Adrenal gland (tissue), 12 donors: ENCODE results near the gene LCN10. TPM values are rescaled to one million over a fixed set of nuclear protein-coding genes. Genes with fewer than 3 reads are reported as not detected.
A peak's percentile ranks its signal among the peaks of the same experiment; 100 is the strongest.

ENCODE experiments used
- DNase-seq, 7 donors: peaks; one replicate each; pipeline ENCODE4 v3.0.0-alpha.2; 2019 to 2020
- H3K27ac ChIP-seq, 5 donors: fragments of 200-600 bp; sonication (generic) in 4 of 5; 1 replicate in 3 of 5; 2 replicates in 2 of 5; pipeline versions ENCODE4 v1.5.1 to v1.8.0; 2016 to 2020; ENCODE audit warnings: mild to moderate bottlenecking in 1 of 5
- H3K27me3 ChIP-seq: fragments of 200-600 bp; 2 replicates; pipeline ENCODE4 v1.8.0; 2021
- H3K36me3 ChIP-seq, 2 donors: fragments of 200-600 bp; replicated peaks in 1 of 2; 1 replicate in 1 of 2; 2 replicates in 1 of 2; pipeline versions ENCODE4 v1.5.1 to v1.8.0; 2018 to 2022
- H3K4me1 ChIP-seq, 2 donors: fragments of 200-600 bp; replicated peaks in 1 of 2; 1 replicate in 1 of 2; 2 replicates in 1 of 2; pipeline versions ENCODE4 v1.5.1 to v1.8.0; 2018 to 2021
- H3K4me3 ChIP-seq, 4 donors: fragments of 200-600 bp; sonication (generic) in 3 of 4; one replicate each; pipeline ENCODE4 v1.5.1; 2016 to 2018
- H3K9me3 ChIP-seq, 3 donors: fragments of 200-600 bp; sonication (generic) in 1 of 3; replicated peaks in 1 of 3; 1 replicate in 2 of 3; 2 replicates in 1 of 3; pipeline versions ENCODE4 v1.5.1 to v1.8.0; 2016 to 2021
- POLR2A ChIP-seq, 2 donors: fragments of 450-650 bp; IDR thresholded peaks; one replicate each; pipeline ENCODE4 v1.6.1; 2017; ENCODE audit warnings: antibody characterized with exemption in 2 of 2, mild to moderate bottlenecking in 2 of 2, moderate library complexity in 1 of 2
- WGBS, 4 donors: extraction: QIAGEN DNeasy Blood & Tissue Kit in 2 of 4; methylation state at CpG; one replicate each; pipeline versions ENCODE4 v1.1.5 to v1.1.7; 2013 to 2017; 5-methylcytosine and 5-hydroxymethylcytosine counted together
- intact Hi-C, 2 donors: fragments of 100-400 bp; cut with DNase I; formaldehyde crosslinking; loops; one replicate each; pipeline versions ENCODE4 v1.14.1 to v1.15.0; 2022 to 2023
- polyA plus RNA-seq, 3 donors: library from polyadenylated mRNA; stranded (reverse); fragments of 200-250 nt in 2 of 3; fragments of 350-450 nt in 1 of 3; fragmentation: Illumina TruSeq in 1 of 3; extraction: RNeasy Lipid Tissue Mini Kit (QIAGEN cat#74804) in 1 of 3; gene quantifications; one replicate each; pipeline ENCODE4 v1.2.3, GENCODE V29; 2013 to 2014
- total RNA-seq, 9 donors: library from RNA; depleted of rRNA in 4 of 9; stranded (reverse); fragments of >200 nt in 4 of 9; fragments of 120-200 nt in 1 of 9; fragmentation: NEBNext Ultra II Directional in 1 of 9; extraction: Animal tissue kit (Norgen Biotek cat#: 25700) in 1 of 9; gene quantifications; one replicate each; pipeline versions ENCODE4 v1.1.0 to v1.2.4, GENCODE V29; 2013 to 2023
- TF ChIP-seq, protein P1 (sequence below), 6 experiments: fragments of 450-650 bp in 4 of 6; fragments of 200-600 bp in 2 of 6; sonication (generic) in 1 of 6; IDR thresholded peaks; 1 replicate in 5 of 6; 2 replicates in 1 of 6; pipeline versions ENCODE4 v1.5.1 to v1.8.0; 2016 to 2021; ENCODE audit warnings: antibody characterized with exemption in 6 of 6, mild to moderate bottlenecking in 2 of 6, moderate library complexity in 1 of 6
- donor health status: healthy with polysubstance abuse.
- donor health status: Bipolar disorder and iron deficiency.
- donor health status: DM: yes; HTN: yes; CAD: no.
- donor health status: DM: no; HTN: no; CAD: no.
- donor health status: DM: no; HTN: no; CAD: no.
- donor health status: DM: yes; HTN: yes; CAD: no.

LCN10 gene
- total and polyA plus RNA-seq, 12 donors = 0.11 to 9.5 (median 0.84) TPM; not detected in 6

DNA sequence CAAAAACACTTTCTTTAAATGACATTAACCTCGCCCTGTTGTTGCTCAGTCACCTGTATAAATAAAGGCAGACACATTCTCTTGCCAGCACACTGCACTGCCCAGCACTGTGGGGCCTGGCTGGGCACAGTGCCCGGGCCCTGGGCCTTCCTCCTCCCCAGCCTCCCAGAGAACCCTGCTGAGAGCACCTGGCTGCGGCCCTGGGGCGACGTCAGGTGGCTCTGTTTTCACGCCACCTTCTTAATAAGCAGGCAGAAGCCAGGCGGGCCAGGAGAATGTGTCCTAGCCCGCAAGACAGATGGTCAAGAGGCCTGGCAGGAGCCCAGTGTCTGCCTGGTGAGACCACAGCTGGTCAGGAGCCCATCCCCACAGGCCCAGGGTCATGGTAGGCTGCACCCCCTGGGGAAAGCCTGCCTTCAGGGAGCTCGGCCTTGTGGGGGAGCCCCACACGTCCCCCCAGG is 47.3 kb downstream of the LCN10 start:
- H3K4me1 ChIP-seq = peaks cover 0 to 3% of the 10 kb centered on the region in 2 donors

DNA sequence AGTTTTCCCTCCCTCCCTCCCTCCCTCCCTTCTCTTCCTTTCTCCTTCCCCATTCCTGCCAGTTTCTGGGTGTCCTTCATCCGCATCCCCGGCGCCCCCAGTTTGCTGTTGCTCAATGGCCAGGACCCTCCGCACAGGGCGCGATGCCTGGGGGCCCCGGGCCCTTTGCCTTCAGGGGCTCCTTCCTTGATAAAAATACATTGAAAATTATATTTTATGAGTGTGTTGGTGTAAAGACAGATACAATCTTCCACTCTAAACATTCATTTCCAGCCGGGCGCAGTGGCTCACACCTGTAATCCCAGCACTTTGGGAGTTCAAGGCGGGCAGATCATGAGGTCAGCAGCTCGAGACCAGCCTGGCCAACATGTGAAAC is 47.9 kb downstream of the LCN10 start:
- peaks cover 4% of the 10 kb centered on the region for H3K27me3 ChIP-seq
- H3K4me3 ChIP-seq = no peak overlapping the region
- H3K36me3 ChIP-seq = no peaks in the 10 kb centered on the region
- no peak overlapping the region for H3K27ac ChIP-seq
- intact Hi-C loops = no loop called here
- peaks cover 0 to 3% of the 10 kb centered on the region in 2 donors for H3K4me1 ChIP-seq
- TF ChIP-seq, protein P1, sequence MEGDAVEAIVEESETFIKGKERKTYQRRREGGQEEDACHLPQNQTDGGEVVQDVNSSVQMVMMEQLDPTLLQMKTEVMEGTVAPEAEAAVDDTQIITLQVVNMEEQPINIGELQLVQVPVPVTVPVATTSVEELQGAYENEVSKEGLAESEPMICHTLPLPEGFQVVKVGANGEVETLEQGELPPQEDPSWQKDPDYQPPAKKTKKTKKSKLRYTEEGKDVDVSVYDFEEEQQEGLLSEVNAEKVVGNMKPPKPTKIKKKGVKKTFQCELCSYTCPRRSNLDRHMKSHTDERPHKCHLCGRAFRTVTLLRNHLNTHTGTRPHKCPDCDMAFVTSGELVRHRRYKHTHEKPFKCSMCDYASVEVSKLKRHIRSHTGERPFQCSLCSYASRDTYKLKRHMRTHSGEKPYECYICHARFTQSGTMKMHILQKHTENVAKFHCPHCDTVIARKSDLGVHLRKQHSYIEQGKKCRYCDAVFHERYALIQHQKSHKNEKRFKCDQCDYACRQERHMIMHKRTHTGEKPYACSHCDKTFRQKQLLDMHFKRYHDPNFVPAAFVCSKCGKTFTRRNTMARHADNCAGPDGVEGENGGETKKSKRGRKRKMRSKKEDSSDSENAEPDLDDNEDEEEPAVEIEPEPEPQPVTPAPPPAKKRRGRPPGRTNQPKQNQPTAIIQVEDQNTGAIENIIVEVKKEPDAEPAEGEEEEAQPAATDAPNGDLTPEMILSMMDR (IDR thresholded peaks at IDR 0.05) = no peak
- no peak for TF ChIP-seq POLR2A (IDR thresholded peaks at IDR 0.05)
- no peak for DNase-seq
- no peaks in the 10 kb centered on the region for H3K9me3 ChIP-seq
- WGBS, 4 donors = 84 to 90% (median 88%) methylated on average over 11 of the region's 11 CpGs

More for the DNA sequence above, 47.3 kb downstream of the LCN10 start:
- Histone ChIP-seq H3K27ac (no peak overlapping the region), H3K4me3 (no peak overlapping the region), H3K9me3 (no peaks in the 10 kb centered on the region), H3K36me3 (no peaks in the 10 kb centered on the region), H3K27me3 (peaks cover 8% of the 10 kb centered on the region)
- intact Hi-C loops = no loop called here
- DNase-seq = no peak
- TF ChIP-seq, protein P1 (IDR thresholded peaks at IDR 0.05) = no peak
- TF ChIP-seq POLR2A (IDR thresholded peaks at IDR 0.05) = no peak
- 72 to 84% (median 80%) methylated on average over 6 to 10 of the region's 10 CpGs for WGBS, 4 donors

DNA sequence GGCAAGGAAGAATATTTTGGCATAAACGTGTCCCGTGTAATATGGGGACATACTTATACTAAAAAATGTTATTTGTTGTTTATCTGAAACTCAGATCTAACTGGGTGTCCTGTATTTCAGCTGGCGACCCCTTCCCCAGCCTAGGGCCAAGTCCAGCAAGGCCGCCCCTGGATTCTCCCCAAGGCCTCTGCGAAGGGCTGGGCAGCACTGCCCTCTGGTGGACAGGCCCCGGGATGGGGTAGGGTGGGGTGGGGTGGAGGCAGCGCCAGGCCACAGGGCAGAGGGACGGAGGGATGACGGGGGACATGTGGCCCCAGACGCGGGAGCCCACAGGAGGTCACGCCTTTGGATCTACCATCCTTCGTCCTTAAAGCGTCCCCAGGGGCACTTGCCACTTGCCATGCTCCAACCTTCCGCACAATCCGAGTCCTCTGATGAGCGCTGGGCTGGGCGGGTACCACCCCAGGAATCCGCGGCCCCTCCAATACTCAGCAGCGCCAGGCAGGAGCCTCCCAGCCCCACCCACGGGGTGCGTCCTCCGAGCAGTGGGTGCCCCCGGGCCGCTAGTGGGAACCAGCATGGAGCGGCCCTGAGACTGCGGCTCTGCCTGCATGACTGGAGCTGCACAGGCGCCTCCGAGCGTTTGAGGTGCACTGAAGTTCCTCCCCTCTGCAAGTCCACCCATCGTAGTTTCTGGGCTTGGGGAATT is 48.4 kb downstream of the LCN10 start:
- peaks cover 0 to 3% of the 10 kb centered on the region in 2 donors for H3K4me1 ChIP-seq
- H3K9me3 ChIP-seq = no peaks in the 10 kb centered on the region
- 32 to 46% (median 38%) methylated on average over 12 to 32 of the region's 32 CpGs for WGBS, 4 donors
- H3K27me3 ChIP-seq = no peaks in the 10 kb centered on the region
- no peak overlapping the region for H3K27ac ChIP-seq
- no peak overlapping the region for H3K4me3 ChIP-seq
- H3K36me3 ChIP-seq = no peaks in the 10 kb centered on the region
- TF ChIP-seq, protein P1 (IDR thresholded peaks at IDR 0.05) = peak; percentile 53 to 71 (median 64)
- TF ChIP-seq POLR2A (IDR thresholded peaks at IDR 0.05) = no peak
- intact Hi-C loops = no loop called here
- DNase-seq = peak in 6 of 7 donors; percentile 55 to 75 (median 65)

DNA sequence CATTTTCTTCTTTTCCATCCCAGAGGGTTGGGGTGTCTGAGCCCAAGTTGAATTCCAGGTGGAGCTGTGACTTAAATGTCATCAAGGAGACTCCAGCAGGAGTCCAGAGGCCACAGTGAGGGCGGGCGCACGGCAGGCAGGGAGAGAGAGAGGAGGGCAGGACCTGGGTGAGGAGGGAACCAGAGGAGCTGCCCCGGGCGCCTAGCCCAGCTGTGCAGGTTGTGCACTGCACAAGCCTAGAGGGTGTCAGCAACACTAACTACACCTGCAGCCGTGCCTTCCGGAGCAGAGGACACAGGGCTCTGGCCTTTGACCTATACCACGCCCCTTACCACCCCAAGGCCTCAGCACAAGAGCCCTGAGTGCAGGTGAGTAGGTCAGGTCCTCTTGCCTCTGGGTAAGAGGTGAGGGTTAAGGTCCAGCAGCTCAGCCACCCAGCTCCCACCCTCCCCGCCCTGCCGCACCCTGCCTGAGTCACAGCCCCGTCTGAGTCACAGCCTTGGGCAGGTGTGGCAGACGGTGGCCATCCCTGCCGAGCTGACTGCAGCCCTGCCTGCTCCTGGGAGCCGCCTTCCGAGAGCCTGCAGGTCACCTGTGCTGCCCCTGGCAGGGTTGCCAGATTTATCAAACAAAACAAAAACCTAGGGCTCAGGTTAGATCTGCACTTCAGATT is 49.1 kb downstream of the LCN10 start:
- peak in 6 of 7 donors; percentile 52 to 78 (median 74) for DNase-seq
- Histone ChIP-seq H3K36me3 (no peaks in the 10 kb centered on the region), H3K4me3 (no peak overlapping the region), H3K4me1 (peaks cover 0 to 3% of the 10 kb centered on the region in 2 donors), H3K27ac (no peak overlapping the region), H3K9me3 (no peaks in the 10 kb centered on the region), H3K27me3 (no peaks in the 10 kb centered on the region)
- intact Hi-C loops = no loop called here
- TF ChIP-seq, protein P1 (IDR thresholded peaks at IDR 0.05) = no peak
- TF ChIP-seq POLR2A (IDR thresholded peaks at IDR 0.05) = no peak
- WGBS, 4 donors = 25 to 64% (median 55%) methylated on average over 7 to 15 of the region's 15 CpGs
